ENCODE data around the gene KCNMA1.

Gene KCNMA1

GRCh38 chr10:77318739-77319138 lies 318.9 kb downstream of the KCNMA1 start:
- Histone ChIP-seq H3K27ac (ENCODE audit: low read depth, low read length) (no peak overlapping the region), H3K4me3 (ENCODE audit: low read length) (no peak overlapping the region), H3K4me1 (ENCODE audit: control insufficient read depth, insufficient read depth, low read length) (peaks cover 8% of the 10 kb centered on the region), H3K27me3 (ENCODE audit: control insufficient read depth, insufficient read depth, low read length) (no peaks in the 10 kb centered on the region), H3K9ac (ENCODE audit: low read length) (no peak overlapping the region), H3K36me3 (ENCODE audit: control insufficient read depth, insufficient read depth, low read length) (no peaks in the 10 kb centered on the region)

- Histone ChIP-seq H3K4me3 (ENCODE audit: low read length) (no peak overlapping the region), H3K36me3 (ENCODE audit: control insufficient read depth, insufficient read depth, low read length) (no peaks in the 10 kb centered on the region), H3K27ac (ENCODE audit: low read depth, low read length) (no peak overlapping the region), H3K9ac (ENCODE audit: low read length) (no peak overlapping the region), H3K27me3 (ENCODE audit: control insufficient read depth, insufficient read depth, low read length) (no peaks in the 10 kb centered on the region), H3K4me1 (ENCODE audit: control insufficient read depth, insufficient read depth, low read length) (peaks cover 8% of the 10 kb centered on the region)
Observed at GRCh38 chr10:77317221-77317620, 320.4 kb downstream of the KCNMA1 start.

- no peaks in the 10 kb centered on the region for H3K27me3 ChIP-seq (ENCODE audit: control insufficient read depth, insufficient read depth, low read length)
- no peak overlapping the region for H3K4me3 ChIP-seq (ENCODE audit: low read length)
- no peak overlapping the region for H3K27ac ChIP-seq (ENCODE audit: low read depth, low read length)
- H3K9ac ChIP-seq (ENCODE audit: low read length), result no peak overlapping the region
- no peaks in the 10 kb centered on the region for H3K36me3 ChIP-seq (ENCODE audit: control insufficient read depth, insufficient read depth, low read length)
- H3K4me1 ChIP-seq (ENCODE audit: control insufficient read depth, insufficient read depth, low read length), result peaks cover 14% of the 10 kb centered on the region
Observed at GRCh38 chr10:77315496-77316129, 322.0 kb downstream of the KCNMA1 start.

- no peak overlapping the region for H3K4me3 ChIP-seq (ENCODE audit: low read length)
- peak overlapping the region; percentile 25 for H3K27ac ChIP-seq (ENCODE audit: low read depth, low read length)
- no peaks in the 10 kb centered on the region for H3K36me3 ChIP-seq (ENCODE audit: control insufficient read depth, insufficient read depth, low read length)
- no peak overlapping the region for H3K9ac ChIP-seq (ENCODE audit: low read length)
- H3K27me3 ChIP-seq (ENCODE audit: control insufficient read depth, insufficient read depth, low read length), result peaks cover 1% of the 10 kb centered on the region
- peaks cover 28% of the 10 kb centered on the region for H3K4me1 ChIP-seq (ENCODE audit: control insufficient read depth, insufficient read depth, low read length)
Observed at GRCh38 chr10:77313066-77313750, 324.4 kb downstream of the KCNMA1 start.

- H3K4me3 ChIP-seq (ENCODE audit: low read length), result no peak overlapping the region
- H3K9ac ChIP-seq (ENCODE audit: low read length), result no peak overlapping the region
- H3K27ac ChIP-seq (ENCODE audit: low read depth, low read length), result peak overlapping the region; percentile 73
- H3K36me3 ChIP-seq (ENCODE audit: control insufficient read depth, insufficient read depth, low read length), result no peaks in the 10 kb centered on the region
- peaks cover 2% of the 10 kb centered on the region for H3K27me3 ChIP-seq (ENCODE audit: control insufficient read depth, insufficient read depth, low read length)
- peaks cover 34% of the 10 kb centered on the region for H3K4me1 ChIP-seq (ENCODE audit: control insufficient read depth, insufficient read depth, low read length)
Observed at GRCh38 chr10:77311186-77311585, 326.4 kb downstream of the KCNMA1 start.

GRCh38 chr10:77310288-77310840 lies 327.2 kb downstream of the KCNMA1 start:
- Histone ChIP-seq H3K36me3 (ENCODE audit: control insufficient read depth, insufficient read depth, low read length) (no peaks in the 10 kb centered on the region), H3K4me1 (ENCODE audit: control insufficient read depth, insufficient read depth, low read length) (peaks cover 37% of the 10 kb centered on the region), H3K27ac (ENCODE audit: low read depth, low read length) (peak overlapping the region; percentile 73), H3K9ac (ENCODE audit: low read length) (no peak overlapping the region), H3K27me3 (ENCODE audit: control insufficient read depth, insufficient read depth, low read length) (peaks cover 2% of the 10 kb centered on the region), H3K4me3 (ENCODE audit: low read length) (no peak overlapping the region)

- H3K27me3 ChIP-seq (ENCODE audit: control insufficient read depth, insufficient read depth, low read length), result peaks cover 2% of the 10 kb centered on the region
- no peaks in the 10 kb centered on the region for H3K36me3 ChIP-seq (ENCODE audit: control insufficient read depth, insufficient read depth, low read length)
- no peak overlapping the region for H3K9ac ChIP-seq (ENCODE audit: low read length)
- H3K4me1 ChIP-seq (ENCODE audit: control insufficient read depth, insufficient read depth, low read length), result peaks cover 37% of the 10 kb centered on the region
- no peak overlapping the region for H3K4me3 ChIP-seq (ENCODE audit: low read length)
- H3K27ac ChIP-seq (ENCODE audit: low read depth, low read length), result peak overlapping the region; percentile 73
Observed at GRCh38 chr10:77309509-77309908, 328.1 kb downstream of the KCNMA1 start.

GRCh38 chr10:77309092-77309491 lies 328.5 kb downstream of the KCNMA1 start:
- Histone ChIP-seq H3K4me1 (ENCODE audit: control insufficient read depth, insufficient read depth, low read length) (peaks cover 37% of the 10 kb centered on the region), H3K27ac (ENCODE audit: low read depth, low read length) (peak overlapping the region; percentile 73), H3K36me3 (ENCODE audit: control insufficient read depth, insufficient read depth, low read length) (no peaks in the 10 kb centered on the region), H3K27me3 (ENCODE audit: control insufficient read depth, insufficient read depth, low read length) (peaks cover 2% of the 10 kb centered on the region), H3K9ac (ENCODE audit: low read length) (no peak overlapping the region), H3K4me3 (ENCODE audit: low read length) (no peak overlapping the region)

- H3K27me3 ChIP-seq (ENCODE audit: control insufficient read depth, insufficient read depth, low read length), result peaks cover 2% of the 10 kb centered on the region
- H3K9ac ChIP-seq (ENCODE audit: low read length), result no peak overlapping the region
- peaks cover 37% of the 10 kb centered on the region for H3K4me1 ChIP-seq (ENCODE audit: control insufficient read depth, insufficient read depth, low read length)
- no peak overlapping the region for H3K4me3 ChIP-seq (ENCODE audit: low read length)
- peak overlapping the region; percentile 27 for H3K27ac ChIP-seq (ENCODE audit: low read depth, low read length)
- H3K36me3 ChIP-seq (ENCODE audit: control insufficient read depth, insufficient read depth, low read length), result no peaks in the 10 kb centered on the region
Observed at GRCh38 chr10:77308084-77308732, 329.4 kb downstream of the KCNMA1 start.

- H3K27me3 ChIP-seq (ENCODE audit: control insufficient read depth, insufficient read depth, low read length), result peaks cover 2% of the 10 kb centered on the region
- no peak overlapping the region for H3K27ac ChIP-seq (ENCODE audit: low read depth, low read length)
- no peak overlapping the region for H3K4me3 ChIP-seq (ENCODE audit: low read length)
- H3K4me1 ChIP-seq (ENCODE audit: control insufficient read depth, insufficient read depth, low read length), result peaks cover 38% of the 10 kb centered on the region
- no peaks in the 10 kb centered on the region for H3K36me3 ChIP-seq (ENCODE audit: control insufficient read depth, insufficient read depth, low read length)
- H3K9ac ChIP-seq (ENCODE audit: low read length), result no peak overlapping the region
Observed at GRCh38 chr10:77306666-77307065, 330.9 kb downstream of the KCNMA1 start.

- no peak overlapping the region for H3K4me3 ChIP-seq (ENCODE audit: low read length)
- peaks cover 2% of the 10 kb centered on the region for H3K27me3 ChIP-seq (ENCODE audit: control insufficient read depth, insufficient read depth, low read length)
- H3K27ac ChIP-seq (ENCODE audit: low read depth, low read length), result peak overlapping the region; percentile 11
- H3K9ac ChIP-seq (ENCODE audit: low read length), result no peak overlapping the region
- peaks cover 34% of the 10 kb centered on the region for H3K4me1 ChIP-seq (ENCODE audit: control insufficient read depth, insufficient read depth, low read length)
- H3K36me3 ChIP-seq (ENCODE audit: control insufficient read depth, insufficient read depth, low read length), result no peaks in the 10 kb centered on the region
Observed at GRCh38 chr10:77305650-77306632, 331.7 kb downstream of the KCNMA1 start.

Measured in rectal smooth muscle tissue (tissue), 1 donor.